ENCODE data around the gene CADM1.

GRCh38 chr11:115458877-115459276 is 45.3 kb downstream of the CADM1 start:
- no peak for TF ChIP-seq MAX (IDR thresholded peaks at IDR 0.05)
- no peak for TF ChIP-seq EZH2phosphoT487 (IDR thresholded peaks at IDR 0.05; ENCODE audit: borderline replicate concordance)
- TF ChIP-seq CTCF (IDR thresholded peaks at IDR 0.05 in 2 of 3, conservative IDR thresholded peaks at IDR 0.05 in 1 of 3; ENCODE audit: borderline replicate concordance in 1 of 3, insufficient read depth in 1 of 3, low read depth in 2 of 3, low read length in 2 of 3) = no peak
- TF ChIP-seq POLR2AphosphoS5 (IDR thresholded peaks at IDR 0.05; ENCODE audit: low read depth, low read length) = no peak
- TF ChIP-seq SIN3A (IDR thresholded peaks at IDR 0.05; ENCODE audit: low read depth) = no peak
- TF ChIP-seq SP1 (IDR thresholded peaks at IDR 0.05; ENCODE audit: low read depth) = no peak
- no peak for TF ChIP-seq EZH2 (IDR thresholded peaks at IDR 0.05)
- TF ChIP-seq POLR2A (IDR thresholded peaks at IDR 0.05; ENCODE audit: borderline replicate concordance, extremely low read depth, insufficient read depth, insufficient read length) = no peak
- no peak for TF ChIP-seq ZFX (IDR thresholded peaks at IDR 0.05)
- no peak for TF ChIP-seq JUND (IDR thresholded peaks at IDR 0.05)
- no peak for TF ChIP-seq ZNF274 (IDR thresholded peaks at IDR 0.05; ENCODE audit: low read depth, low read length)
- TF ChIP-seq EGR1 (IDR thresholded peaks at IDR 0.05; ENCODE audit: low read depth) = no peak
- no peak for TF ChIP-seq YY1 (IDR thresholded peaks at IDR 0.05; ENCODE audit: extremely low read depth, insufficient replicate concordance, low read depth, low read length)
- no peak for TF ChIP-seq RAD21 (IDR thresholded peaks at IDR 0.05; ENCODE audit: low read depth)

Data from HCT116 (cell line).